H1 (cell line): ENCODE results near the gene MAPT.

Experiments used
- CBX5 ChIP-seq: fragments of 300-800, 300-1000 bp; sonication (generic); IDR thresholded peaks from 2 replicates; pipeline ENCODE4 v1.7.1; 2016; ENCODE audit warnings: antibody characterized with exemption, low read length, low read depth
- CTCF ChIP-seq, 3 experiments: IDR thresholded peaks; 1 replicate in 2 of 3; 2 replicates in 1 of 3; pipeline versions ENCODE4 v1.5.1 to v1.6.1; 2011; ENCODE audit warnings: low read length in 3 of 3, mild to moderate bottlenecking in 3 of 3, inconsistent platforms in 2 of 3, low read depth in 1 of 3, moderate library complexity in 1 of 3; ENCODE audit not compliant: insufficient read depth in 1 of 3; ENCODE audit errors: control extremely low read depth in 1 of 3
- EZH2 ChIP-seq: fragments of 200-600 bp; sonication (generic); IDR thresholded peaks from 2 replicates; pipeline ENCODE4 v1.7.1; 2012; ENCODE audit warnings: low read depth, mild to moderate bottlenecking, moderate library complexity, low read length, inconsistent platforms; ENCODE audit not compliant: severe bottlenecking
- HDAC6 ChIP-seq: IDR thresholded peaks from one replicate; pipeline ENCODE4 v1.7.1; 2012; ENCODE audit warnings: low read depth, mild to moderate bottlenecking, inconsistent platforms, low read length, moderate library complexity
- POLR2A ChIP-seq, 2 experiments: IDR thresholded peaks; 1 replicate in 1 of 2; 2 replicates in 1 of 2; pipeline ENCODE4 v1.6.1; 2011; ENCODE audit warnings: low read depth in 2 of 2, low read length in 2 of 2, mild to moderate bottlenecking in 2 of 2; ENCODE audit errors: control extremely low read depth in 1 of 2
- POLR2AphosphoS5 ChIP-seq: IDR thresholded peaks from 2 replicates; pipeline ENCODE4 v1.6.1; 2011; ENCODE audit warnings: low read depth, low read length
- RNF2 ChIP-seq: fragments of 200-900, 300-1000 bp; sonication (generic); IDR thresholded peaks from 2 replicates; pipeline ENCODE4 v1.7.1; 2016; ENCODE audit warnings: borderline replicate concordance, low read depth, mild to moderate bottlenecking, antibody characterized with exemption, low read length; ENCODE audit not compliant: poor library complexity, severe bottlenecking; ENCODE audit errors: missing control alignments
- SIRT6 ChIP-seq: IDR thresholded peaks from one replicate; pipeline ENCODE4 v1.7.1; 2012; ENCODE audit warnings: low read length, inconsistent platforms
- TEAD4 ChIP-seq: IDR thresholded peaks from 2 replicates; pipeline ENCODE4 v1.6.1; 2012; ENCODE audit warnings: low read depth, low read length, inconsistent platforms, mixed read lengths
- YY1 ChIP-seq: IDR thresholded peaks from 2 replicates; pipeline ENCODE4 v1.6.1; 2011; ENCODE audit warnings: low read depth, mild to moderate bottlenecking, low read length
- ZNF274 ChIP-seq: IDR thresholded peaks from 2 replicates; pipeline ENCODE4 v1.7.0; 2012; ENCODE audit warnings: low read length, borderline replicate concordance; ENCODE audit errors: extremely low read depth

- TF ChIP-seq ZNF274 (no peak), CBX5 (no peak), CTCF (IDR thresholded peaks at IDR 0.05; ENCODE audit: control extremely low read depth in 1 of 3, insufficient read depth in 1 of 3, low read depth in 1 of 3, low read length in 3 of 3) (no peak), YY1 (no peak), EZH2 (no peak), POLR2AphosphoS5 (no peak), POLR2A (IDR thresholded peaks at IDR 0.05; ENCODE audit: control extremely low read depth in 1 of 2, low read depth in 2 of 2, low read length in 2 of 2) (no peak), RNF2 (no peak), HDAC6 (no peak), SIRT6 (no peak), TEAD4 (no peak)
Observed at GRCh38 chr17:45965812-45966211, 71.5 kb downstream of the MAPT start.
